ENCODE data around the gene CTIF. TPM values are rescaled to one million over a fixed set of nuclear protein-coding genes. Genes with fewer than 3 reads are reported as not detected.

CTIF gene
- total RNA-seq, 1 donor from 2014 or later = 60.0 TPM

- TF ChIP-seq CTCF (IDR thresholded peaks at IDR 0.05; ENCODE audit: borderline replicate concordance) = peak; percentile 28
- H3K36me3 ChIP-seq = peaks cover 54% of the 10 kb centered on the region
- H3K4me3 ChIP-seq = no peak overlapping the region
- DNase-seq = no peak
- H3K9me3 ChIP-seq (replicated peaks) = peaks cover 16% of the 10 kb centered on the region
- no peaks in the 10 kb centered on the region for H3K27me3 ChIP-seq (ENCODE audit: low read depth)
- H3K4me1 ChIP-seq = peaks cover 10% of the 10 kb centered on the region
- intact Hi-C loops (cut with micrococcal nuclease) = loop anchor here (10.0 kb wide), 1 partner anchor 63 kb away; no protein-coding TSS in a partner anchor
- H3K27ac ChIP-seq (replicated peaks) = no peak overlapping the region
These were observed 128.7 kb downstream of the CTIF start for GRCh38 chr18:48667276-48668254.

- H3K27me3 ChIP-seq (ENCODE audit: low read depth) = no peaks in the 10 kb centered on the region
- H3K36me3 ChIP-seq = peaks cover 54% of the 10 kb centered on the region
These were observed 129.8 kb downstream of the CTIF start for GRCh38 chr18:48668466-48669179.

GRCh38 chr18:48669180-48669675 is 130.4 kb downstream of the CTIF start:
- Histone ChIP-seq H3K4me3 (no peak overlapping the region), H3K36me3 (peaks cover 54% of the 10 kb centered on the region), H3K9me3 (replicated peaks) (peaks cover 16% of the 10 kb centered on the region), H3K27me3 (ENCODE audit: low read depth) (no peaks in the 10 kb centered on the region), H3K4me1 (peaks cover 15% of the 10 kb centered on the region), H3K27ac (replicated peaks) (no peak overlapping the region)
- intact Hi-C loops (cut with micrococcal nuclease) = loop anchor here (10.0 kb wide), 1 partner anchor 64 kb away; no protein-coding TSS in a partner anchor
- no peak for DNase-seq
- TF ChIP-seq CTCF (IDR thresholded peaks at IDR 0.05; ENCODE audit: borderline replicate concordance) = no peak

More at GRCh38 chr18:48668466-48669179, 129.8 kb downstream of the CTIF start:
- TF ChIP-seq CTCF (IDR thresholded peaks at IDR 0.05; ENCODE audit: borderline replicate concordance) = peak; percentile 9
- H3K27ac ChIP-seq (replicated peaks) = no peak overlapping the region
- peaks cover 15% of the 10 kb centered on the region for H3K4me1 ChIP-seq
- H3K4me3 ChIP-seq = no peak overlapping the region
- no peak for DNase-seq
- intact Hi-C loops (cut with micrococcal nuclease) = loop anchor here (10.0 kb wide), 1 partner anchor 64 kb away; no protein-coding TSS in a partner anchor
- H3K9me3 ChIP-seq (replicated peaks) = peaks cover 16% of the 10 kb centered on the region

GRCh38 chr18:48669991-48670750 is 131.3 kb downstream of the CTIF start:
- no peak overlapping the region for H3K27ac ChIP-seq (replicated peaks)
- H3K4me1 ChIP-seq = peaks cover 21% of the 10 kb centered on the region
- peaks cover 51% of the 10 kb centered on the region for H3K36me3 ChIP-seq
- H3K27me3 ChIP-seq (ENCODE audit: low read depth) = no peaks in the 10 kb centered on the region
- H3K9me3 ChIP-seq (replicated peaks) = peaks cover 16% of the 10 kb centered on the region
- TF ChIP-seq CTCF (IDR thresholded peaks at IDR 0.05; ENCODE audit: borderline replicate concordance) = no peak
- DNase-seq = no peak
- intact Hi-C loops (cut with micrococcal nuclease) = loop anchor here (10.0 kb wide), 2 partner anchors 65 to 745 kb away; no protein-coding TSS in a partner anchor
- H3K4me3 ChIP-seq = no peak overlapping the region

All from left ventricle myocardium inferior (tissue), 1 donor.